Muscle layer of duodenum (tissue), 2 donors: Measurements from ENCODE around the gene CHCHD1.
"Not testable (repeated sequence)": the region's sequence is repeated elsewhere in the genome, so short reads cannot be mapped to it uniquely, and the experiment has no call there.

Experiments used
- H3K27ac ChIP-seq: one replicate; pipeline ENCODE4 v1.7.0; 2013; ENCODE audit warnings: mild to moderate bottlenecking, low read length
- H3K27me3 ChIP-seq: one replicate; pipeline ENCODE4 v1.7.0; 2013; ENCODE audit warnings: low read depth, mild to moderate bottlenecking, control low read depth, low read length
- H3K36me3 ChIP-seq, 2 donors: one replicate each; pipeline ENCODE4 v1.7.0; 2013; ENCODE audit warnings: low read length in 2 of 2, control low read depth in 1 of 2, mild to moderate bottlenecking in 1 of 2; ENCODE audit not compliant: insufficient read depth in 2 of 2, control insufficient read depth in 1 of 2
- H3K4me1 ChIP-seq, 2 donors: one replicate each; pipeline ENCODE4 v1.7.0; 2013; ENCODE audit warnings: low read length in 2 of 2, mild to moderate bottlenecking in 2 of 2, control low read depth in 1 of 2, moderate library complexity in 1 of 2; ENCODE audit not compliant: insufficient read depth in 2 of 2, control insufficient read depth in 1 of 2
- H3K4me3 ChIP-seq, 2 donors: one replicate each; pipeline ENCODE4 v1.7.0; 2013; ENCODE audit warnings: low read length in 2 of 2, low read depth in 1 of 2, mild to moderate bottlenecking in 1 of 2
- H3K9me3 ChIP-seq, 2 donors: one replicate each; pipeline ENCODE4 v1.7.0; 2013; ENCODE audit warnings: low read length in 2 of 2, control low read depth in 1 of 2, mild to moderate bottlenecking in 1 of 2; ENCODE audit not compliant: control insufficient read depth in 1 of 2
- donor health status: healthy.

The CHCHD1 gene

DNA sequence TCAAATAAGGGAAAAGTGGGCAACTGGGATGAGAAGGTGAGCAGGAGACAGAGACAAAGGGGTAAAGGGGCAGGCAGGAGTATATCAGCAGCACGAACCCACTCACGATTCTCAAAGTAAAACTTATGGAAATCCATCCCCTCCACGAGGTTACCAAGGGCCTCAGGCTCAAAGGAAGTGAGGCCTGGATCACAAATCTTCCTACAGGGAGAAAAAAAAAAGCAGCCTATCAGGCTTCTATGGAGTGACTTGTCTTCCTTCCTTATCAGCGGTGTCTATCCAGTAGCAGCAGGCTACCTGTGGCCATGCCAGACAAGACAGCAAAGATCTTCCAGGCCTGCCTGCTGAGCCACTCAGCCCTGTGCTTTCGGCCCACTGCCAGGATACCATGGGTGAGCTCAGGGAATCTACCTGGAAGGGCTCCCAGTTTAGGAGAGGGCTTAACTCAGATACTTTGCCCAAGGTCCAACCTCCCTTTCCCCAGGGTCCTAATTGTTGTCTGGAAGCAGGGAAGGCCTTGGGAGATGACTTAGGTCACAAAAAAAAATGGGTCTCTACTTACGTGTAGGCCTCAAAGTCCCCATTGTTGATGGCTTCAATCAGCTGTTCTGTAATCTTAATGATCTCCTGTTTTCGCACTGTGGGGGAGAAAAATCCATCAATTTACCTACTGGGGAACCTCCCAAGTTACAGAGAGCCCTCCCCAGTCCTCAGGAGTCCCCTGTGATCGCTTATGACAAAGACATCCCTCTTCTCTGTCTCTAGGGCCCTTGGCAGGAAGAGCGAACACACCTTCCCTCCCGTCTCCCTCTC, 35.3 kb downstream of the CHCHD1 start:
- Histone ChIP-seq H3K36me3 (peaks cover 23 to 68% of the 10 kb centered on the region in 2 donors), H3K4me3 (no peak overlapping the region), H3K27ac (no peak overlapping the region), H3K9me3 (no peaks in the 10 kb centered on the region), H3K4me1 (peaks cover 3 to 11% of the 10 kb centered on the region in 2 donors), H3K27me3 (no peaks in the 10 kb centered on the region)

- H3K9me3 ChIP-seq: no peaks in the 10 kb centered on the region
- no peak overlapping the region for H3K4me3 ChIP-seq
- peaks cover 26 to 70% of the 10 kb centered on the region in 2 donors for H3K36me3 ChIP-seq
- peaks cover 3 to 11% of the 10 kb centered on the region in 2 donors for H3K4me1 ChIP-seq
- no peak overlapping the region for H3K27ac ChIP-seq
- H3K27me3 ChIP-seq: no peaks in the 10 kb centered on the region
These were observed 36.0 kb downstream of the CHCHD1 start for GRCh38 chr10:73817826-73818225.

- H3K27me3 ChIP-seq: no peaks in the 10 kb centered on the region
- H3K36me3 ChIP-seq: peaks cover 23 to 69% of the 10 kb centered on the region in 2 donors
- H3K4me1 ChIP-seq: peaks cover 3 to 11% of the 10 kb centered on the region in 2 donors
- H3K27ac ChIP-seq: no peak overlapping the region
- no peak overlapping the region for H3K4me3 ChIP-seq
- H3K9me3 ChIP-seq: no peaks in the 10 kb centered on the region
These were observed 36.6 kb downstream of the CHCHD1 start for GRCh38 chr10:73818402-73818801.

GRCh38 chr10:73819081-73819480, 37.2 kb downstream of the CHCHD1 start:
- Histone ChIP-seq H3K9me3 (no peaks in the 10 kb centered on the region), H3K27ac (no peak overlapping the region), H3K4me3 (no peak overlapping the region), H3K27me3 (no peaks in the 10 kb centered on the region), H3K36me3 (peaks cover 29 to 70% of the 10 kb centered on the region in 2 donors), H3K4me1 (peaks cover 3 to 11% of the 10 kb centered on the region in 2 donors)

- Histone ChIP-seq H3K4me1 (peaks cover 3 to 11% of the 10 kb centered on the region in 2 donors), H3K4me3 (no peak overlapping the region), H3K27me3 (no peaks in the 10 kb centered on the region), H3K27ac (no peak overlapping the region), H3K9me3 (no peaks in the 10 kb centered on the region), H3K36me3 (peaks cover 32 to 71% of the 10 kb centered on the region in 2 donors)
These were observed 37.8 kb downstream of the CHCHD1 start for GRCh38 chr10:73819513-73820093.

- H3K9me3 ChIP-seq: no peaks in the 10 kb centered on the region
- peaks cover 30 to 72% of the 10 kb centered on the region in 2 donors for H3K36me3 ChIP-seq
- no peak overlapping the region for H3K27ac ChIP-seq
- H3K27me3 ChIP-seq: no peaks in the 10 kb centered on the region
- no peak overlapping the region for H3K4me3 ChIP-seq
- no peaks in the 10 kb centered on the region for H3K4me1 ChIP-seq
These were observed 41.5 kb downstream of the CHCHD1 start for GRCh38 chr10:73823391-73823790.

DNA sequence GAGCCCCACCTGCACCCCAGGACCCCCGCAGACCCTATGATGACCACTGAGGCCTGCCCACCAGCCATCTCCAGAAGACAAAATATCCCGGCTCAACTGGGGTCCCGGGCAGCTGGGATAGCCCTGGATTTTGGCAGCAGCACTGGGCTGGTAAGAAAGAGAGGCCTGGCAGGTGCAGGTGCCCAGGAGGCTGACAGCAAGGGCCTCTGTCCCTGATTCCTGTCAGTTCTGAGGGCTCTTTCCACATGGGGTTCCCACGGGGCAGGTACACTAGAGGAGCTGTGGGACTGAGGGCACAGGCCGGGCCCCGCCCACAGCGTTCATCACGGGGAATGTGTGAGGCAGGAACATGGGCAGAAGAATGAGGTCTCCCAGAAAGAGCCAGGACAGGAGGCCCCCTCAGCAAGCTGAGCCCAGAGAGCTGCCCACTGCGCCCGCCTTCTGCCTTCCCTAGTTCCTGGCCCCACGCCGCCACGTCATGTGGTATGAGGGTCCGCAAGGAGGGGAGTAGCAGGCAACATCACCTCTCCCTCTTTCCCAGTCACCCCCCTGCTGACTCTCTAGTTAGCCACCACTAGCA, 42.4 kb downstream of the CHCHD1 start:
- peaks cover 35 to 69% of the 10 kb centered on the region in 2 donors for H3K36me3 ChIP-seq
- no peak overlapping the region for H3K27ac ChIP-seq

DNA sequence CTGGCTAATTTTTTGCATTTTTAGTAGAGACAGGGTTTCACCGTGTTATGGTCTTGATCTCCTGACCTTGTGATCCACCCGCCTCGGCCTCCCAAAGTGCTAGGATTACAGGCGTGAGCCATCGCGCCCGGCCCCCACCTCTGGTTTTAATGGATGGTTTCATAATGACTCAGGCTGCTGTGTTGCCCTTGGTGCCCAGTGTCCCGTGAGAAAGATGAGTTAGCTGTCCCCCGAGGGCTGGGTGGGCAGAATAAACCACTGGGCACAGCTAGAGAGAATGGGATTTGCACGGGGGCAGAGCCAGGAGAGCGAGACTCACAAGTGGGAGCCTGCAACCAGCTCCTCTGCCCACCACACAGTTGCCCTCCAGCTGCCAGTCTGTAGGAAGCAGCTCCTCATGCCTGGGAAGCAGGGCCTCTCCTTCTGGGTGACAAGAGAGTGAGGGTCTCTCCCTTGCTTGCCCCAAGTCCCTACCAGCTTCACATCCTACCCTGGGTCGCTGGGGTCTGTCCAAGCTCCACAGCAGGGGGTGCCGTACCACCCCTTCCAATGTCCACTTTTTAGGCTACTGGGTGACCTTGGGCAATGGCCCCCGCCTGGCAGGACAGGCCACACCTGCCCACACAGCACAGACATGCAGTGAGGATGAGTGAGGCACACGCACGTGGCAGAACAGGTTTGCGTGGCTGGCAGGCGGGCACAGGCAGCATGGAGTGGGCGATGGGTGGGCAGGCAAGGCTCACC, 45.7 kb downstream of the CHCHD1 start:
- Histone ChIP-seq H3K27ac (no peak overlapping the region), H3K4me1 (no peaks in the 10 kb centered on the region), H3K36me3 (peaks cover 24 to 53% of the 10 kb centered on the region in 2 donors), H3K9me3 (no peaks in the 10 kb centered on the region), H3K27me3 (no peaks in the 10 kb centered on the region), H3K4me3 (no peak overlapping the region)

More for the DNA sequence above, 42.4 kb downstream of the CHCHD1 start:
- no peak overlapping the region for H3K4me3 ChIP-seq
- H3K4me1 ChIP-seq: no peaks in the 10 kb centered on the region
- no peaks in the 10 kb centered on the region for H3K9me3 ChIP-seq
- no peaks in the 10 kb centered on the region for H3K27me3 ChIP-seq

GRCh38 chr10:73828161-73828560, 46.3 kb downstream of the CHCHD1 start:
- H3K36me3 ChIP-seq: peaks cover 23 to 49% of the 10 kb centered on the region in 2 donors
- H3K27me3 ChIP-seq: no peaks in the 10 kb centered on the region
- H3K4me1 ChIP-seq: no peaks in the 10 kb centered on the region
- no peaks in the 10 kb centered on the region for H3K9me3 ChIP-seq
- H3K4me3 ChIP-seq: no peak overlapping the region
- H3K27ac ChIP-seq: no peak overlapping the region

- not testable (repeated sequence) for H3K27ac ChIP-seq, H3K4me1 ChIP-seq, H3K27me3 ChIP-seq, H3K4me3 ChIP-seq, H3K9me3 ChIP-seq
- peaks cover 17 to 40% of the 10 kb centered on the region in 2 donors for H3K36me3 ChIP-seq
These were observed 47.2 kb downstream of the CHCHD1 start for GRCh38 chr10:73829090-73829489.
